ENCODE results near the gene ENTHD1.

DNA sequence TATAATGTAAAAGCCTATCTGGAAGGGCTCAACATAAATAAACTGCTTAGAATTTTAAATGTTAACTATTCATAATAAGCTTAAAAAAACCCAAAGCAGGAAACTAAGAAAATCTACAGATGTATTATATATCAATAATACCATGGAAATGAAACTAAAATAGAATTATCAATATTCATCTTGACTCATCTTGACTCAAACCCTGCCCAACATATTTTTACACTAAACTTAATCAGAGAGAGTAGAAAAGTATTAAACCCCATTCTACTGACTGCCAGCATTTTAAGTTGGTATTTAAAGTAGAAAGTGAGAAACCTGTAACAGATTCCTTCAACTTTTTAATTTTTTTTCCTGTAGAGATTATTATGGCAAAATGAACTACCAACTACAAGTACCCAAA lies 149.2 kb downstream of the ENTHD1 start:
- TF ChIP-seq POLR2A (IDR thresholded peaks at IDR 0.05; ENCODE audit: extremely low read depth, insufficient read length): no peak
- TF ChIP-seq, protein P1, sequence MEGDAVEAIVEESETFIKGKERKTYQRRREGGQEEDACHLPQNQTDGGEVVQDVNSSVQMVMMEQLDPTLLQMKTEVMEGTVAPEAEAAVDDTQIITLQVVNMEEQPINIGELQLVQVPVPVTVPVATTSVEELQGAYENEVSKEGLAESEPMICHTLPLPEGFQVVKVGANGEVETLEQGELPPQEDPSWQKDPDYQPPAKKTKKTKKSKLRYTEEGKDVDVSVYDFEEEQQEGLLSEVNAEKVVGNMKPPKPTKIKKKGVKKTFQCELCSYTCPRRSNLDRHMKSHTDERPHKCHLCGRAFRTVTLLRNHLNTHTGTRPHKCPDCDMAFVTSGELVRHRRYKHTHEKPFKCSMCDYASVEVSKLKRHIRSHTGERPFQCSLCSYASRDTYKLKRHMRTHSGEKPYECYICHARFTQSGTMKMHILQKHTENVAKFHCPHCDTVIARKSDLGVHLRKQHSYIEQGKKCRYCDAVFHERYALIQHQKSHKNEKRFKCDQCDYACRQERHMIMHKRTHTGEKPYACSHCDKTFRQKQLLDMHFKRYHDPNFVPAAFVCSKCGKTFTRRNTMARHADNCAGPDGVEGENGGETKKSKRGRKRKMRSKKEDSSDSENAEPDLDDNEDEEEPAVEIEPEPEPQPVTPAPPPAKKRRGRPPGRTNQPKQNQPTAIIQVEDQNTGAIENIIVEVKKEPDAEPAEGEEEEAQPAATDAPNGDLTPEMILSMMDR (IDR thresholded peaks at IDR 0.05; ENCODE audit: low read depth, low read length): no peak

Data from NB4 (cell line).